Uterus (tissue), 4 donors: ENCODE results near the gene USP25. TPM values are rescaled to one million over a fixed set of nuclear protein-coding genes. Genes with fewer than 3 reads are reported as not detected.

Source experiments
- DNase-seq, 2 donors: peaks; one replicate each; pipeline ENCODE4 v3.0.0-alpha.2; 2019 to 2020
- H3K27ac ChIP-seq, 2 donors: fragments of 200-600 bp; sonication (generic); 1 replicate in 1 of 2; 2 replicates in 1 of 2; pipeline ENCODE4 v1.5.1; 2016 to 2018
- H3K27me3 ChIP-seq, 2 donors: fragments of 200-600 bp; sonication (generic); one replicate each; pipeline ENCODE4 v1.5.1; 2018 to 2019; ENCODE audit warnings: control low read depth in 1 of 2
- H3K36me3 ChIP-seq, 2 donors: fragments of 200-600 bp; sonication (generic); one replicate each; pipeline ENCODE4 v1.5.1; 2019; ENCODE audit warnings: control low read depth in 1 of 2
- H3K4me1 ChIP-seq, 2 donors: fragments of 200-600 bp; sonication (generic); one replicate each; pipeline ENCODE4 v1.5.1; 2018 to 2019; ENCODE audit warnings: control low read depth in 1 of 2
- H3K4me3 ChIP-seq, 2 donors: fragments of 200-600 bp; sonication (generic); 1 replicate in 1 of 2; 2 replicates in 1 of 2; pipeline ENCODE4 v1.5.1; 2018 to 2019; ENCODE audit warnings: mild to moderate bottlenecking in 1 of 2
- H3K9me3 ChIP-seq, 2 donors: fragments of 200-600 bp; sonication (generic); one replicate each; pipeline ENCODE4 v1.5.1; 2019; ENCODE audit warnings: control low read depth in 1 of 2
- CTCF ChIP-seq, 4 experiments: fragments of 200-600 bp in 2 of 4; fragments of 450-650 bp in 2 of 4; sonication (generic) in 2 of 4; IDR thresholded peaks; one replicate each; pipeline ENCODE4 v1.5.1; 2016 to 2019; ENCODE audit warnings: antibody characterized with exemption in 4 of 4, mild to moderate bottlenecking in 2 of 4, moderate library complexity in 1 of 4
- POLR2A ChIP-seq, 2 donors: fragments of 450-650 bp; IDR thresholded peaks; one replicate each; pipeline ENCODE4 v1.6.1; 2016; ENCODE audit warnings: antibody characterized with exemption in 2 of 2, mild to moderate bottlenecking in 1 of 2, moderate library complexity in 1 of 2
- intact Hi-C: fragments of 100-400 bp; cut with DNase I; formaldehyde crosslinking; loops from one replicate; pipeline ENCODE4 v1.15.1; 2023; ENCODE audit warnings: low total_unique reads
- total RNA-seq, 4 donors: library from RNA; depleted of rRNA in 3 of 4; stranded (reverse); fragments of >200 nt in 3 of 4; gene quantifications; one replicate each; pipeline versions ENCODE4 v1.1.0 to v1.2.4, GENCODE V29; 2014 to 2023
- donor health status: DM: yes; HTN: yes; CAD: no.

The USP25 gene
- total RNA-seq, 4 donors from 2014 or later, result 34.6 to 97.5 (median 63.5) TPM

- Histone ChIP-seq H3K27me3 (no peaks in the 10 kb centered on the region), H3K9me3 (no peaks in the 10 kb centered on the region), H3K36me3 (no peaks in the 10 kb centered on the region), H3K4me3 (no peak overlapping the region), H3K4me1 (no peaks in the 10 kb centered on the region), H3K27ac (no peak overlapping the region)
- no peak for DNase-seq
- intact Hi-C loops, result no loop called here
- TF ChIP-seq POLR2A (IDR thresholded peaks at IDR 0.05) (no peak), CTCF (IDR thresholded peaks at IDR 0.05) (no peak)
Observed at GRCh38 chr21:15849927-15850326, 120.1 kb downstream of the USP25 start.

- Histone ChIP-seq H3K27me3 (no peaks in the 10 kb centered on the region), H3K4me3 (no peak overlapping the region), H3K9me3 (no peaks in the 10 kb centered on the region), H3K36me3 (no peaks in the 10 kb centered on the region), H3K27ac (no peak overlapping the region), H3K4me1 (no peaks in the 10 kb centered on the region)
- TF ChIP-seq CTCF (IDR thresholded peaks at IDR 0.05) (no peak), POLR2A (IDR thresholded peaks at IDR 0.05) (no peak)
- no peak for DNase-seq
- intact Hi-C loops, result no loop called here
Observed at GRCh38 chr21:15850645-15851044, 120.9 kb downstream of the USP25 start.

GRCh38 chr21:15852146-15852545 lies 122.4 kb downstream of the USP25 start:
- no peak for DNase-seq
- no peaks in the 10 kb centered on the region for H3K4me1 ChIP-seq
- no peaks in the 10 kb centered on the region for H3K9me3 ChIP-seq
- TF ChIP-seq POLR2A (IDR thresholded peaks at IDR 0.05) (no peak), CTCF (IDR thresholded peaks at IDR 0.05) (no peak)
- no peaks in the 10 kb centered on the region for H3K36me3 ChIP-seq
- intact Hi-C loops, result no loop called here
- no peaks in the 10 kb centered on the region for H3K27me3 ChIP-seq
- H3K4me3 ChIP-seq, result no peak overlapping the region
- H3K27ac ChIP-seq, result no peak overlapping the region

GRCh38 chr21:15853126-15853525 lies 123.3 kb downstream of the USP25 start:
- H3K9me3 ChIP-seq, result no peaks in the 10 kb centered on the region
- DNase-seq, result no peak
- H3K4me3 ChIP-seq, result no peak overlapping the region
- no peak for TF ChIP-seq POLR2A (IDR thresholded peaks at IDR 0.05)
- TF ChIP-seq CTCF (IDR thresholded peaks at IDR 0.05), result no peak
- intact Hi-C loops, result no loop called here
- H3K27ac ChIP-seq, result no peak overlapping the region
- no peaks in the 10 kb centered on the region for H3K4me1 ChIP-seq
- no peaks in the 10 kb centered on the region for H3K36me3 ChIP-seq
- H3K27me3 ChIP-seq, result no peaks in the 10 kb centered on the region

- TF ChIP-seq POLR2A (IDR thresholded peaks at IDR 0.05) (no peak), CTCF (IDR thresholded peaks at IDR 0.05) (no peak)
- H3K27me3 ChIP-seq, result no peaks in the 10 kb centered on the region
- H3K9me3 ChIP-seq, result no peaks in the 10 kb centered on the region
- intact Hi-C loops, result no loop called here
- H3K27ac ChIP-seq, result no peak overlapping the region
- H3K36me3 ChIP-seq, result no peaks in the 10 kb centered on the region
- no peak overlapping the region for H3K4me3 ChIP-seq
- no peak for DNase-seq
- H3K4me1 ChIP-seq, result no peaks in the 10 kb centered on the region
Observed at GRCh38 chr21:15856813-15857212, 127.0 kb downstream of the USP25 start.
